Epithelial cell of proximal tubule (primary cell): ENCODE measurements around the gene PIK3CB. TPM values are rescaled to one million over a fixed set of nuclear protein-coding genes. Genes with fewer than 3 reads are reported as not detected.
"Not testable (repeated sequence)": the region's sequence is repeated elsewhere in the genome, so short reads cannot be mapped to it uniquely, and the experiment has no call there.

ENCODE experiments used
- DNase-seq: peaks from one replicate; pipeline ENCODE4 v3.0.0-alpha.2; 2011; ENCODE audit warnings: low read depth
- H3K4me3 ChIP-seq: 2 replicates; pipeline ENCODE4 v1.5.1; 2011; ENCODE audit warnings: low read depth, mild to moderate bottlenecking, low read length
- CTCF ChIP-seq: conservative IDR thresholded peaks from 2 replicates; pipeline ENCODE4 v1.5.1; 2012; ENCODE audit warnings: low read depth, mild to moderate bottlenecking, low read length
- total RNA-seq: library from RNA; depleted of rRNA; stranded (reverse); fragments of >200 nt; gene quantifications from 2 replicates; pipeline ENCODE4 v1.2.3, GENCODE V29; 2015

The PIK3CB gene
- total RNA-seq, 1 donor from 2014 or later = 9.1 TPM

GRCh38 chr3:138688871-138689299, 145.8 kb downstream of the PIK3CB start:
- no peak for TF ChIP-seq CTCF
- no peak for DNase-seq
- no peak overlapping the region for H3K4me3 ChIP-seq

DNA sequence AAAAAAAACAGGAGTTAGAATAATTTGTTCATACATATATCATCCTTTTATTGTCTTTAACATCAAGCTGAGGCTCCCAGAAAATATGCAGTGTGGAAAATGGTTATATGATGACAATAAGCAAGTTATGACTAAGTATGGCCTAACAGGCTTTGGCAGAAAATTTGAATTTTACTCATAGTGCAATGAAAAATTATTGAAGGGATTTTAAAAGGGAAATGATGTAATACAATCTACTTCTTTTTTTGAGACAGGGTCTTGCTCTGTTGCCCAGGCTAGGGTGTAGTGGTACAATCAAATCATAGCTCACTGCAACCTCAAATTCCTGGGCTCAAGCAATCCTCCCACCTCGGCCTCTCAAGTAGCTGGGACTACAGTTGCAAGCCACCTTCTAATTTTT, 147.5 kb downstream of the PIK3CB start:
- TF ChIP-seq CTCF = no peak
- no peak for DNase-seq
- H3K4me3 ChIP-seq = no peak overlapping the region

DNA sequence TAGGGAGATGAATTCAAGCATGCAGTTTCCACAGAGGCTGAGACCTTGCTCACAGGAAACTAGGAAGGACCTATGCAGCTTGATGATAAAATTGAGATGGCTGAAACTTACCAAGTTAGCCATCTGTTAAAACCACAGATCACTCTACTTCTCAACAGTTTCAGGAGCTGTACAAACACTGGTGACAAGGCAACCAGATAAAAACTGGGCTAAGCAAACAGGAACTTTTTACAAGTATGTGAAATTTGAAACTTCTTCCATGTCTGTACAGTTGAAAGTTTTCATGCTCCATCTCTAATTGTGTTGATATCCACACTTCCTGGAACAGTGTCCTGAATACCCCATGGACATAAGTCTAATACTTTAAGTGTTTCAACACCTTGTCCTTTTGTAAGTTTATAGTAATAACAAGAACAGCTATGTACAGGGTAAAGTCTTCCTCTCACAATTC, 147.9 kb downstream of the PIK3CB start:
- no peak for TF ChIP-seq CTCF
- DNase-seq = peak; percentile 31
- no peak overlapping the region for H3K4me3 ChIP-seq

DNA sequence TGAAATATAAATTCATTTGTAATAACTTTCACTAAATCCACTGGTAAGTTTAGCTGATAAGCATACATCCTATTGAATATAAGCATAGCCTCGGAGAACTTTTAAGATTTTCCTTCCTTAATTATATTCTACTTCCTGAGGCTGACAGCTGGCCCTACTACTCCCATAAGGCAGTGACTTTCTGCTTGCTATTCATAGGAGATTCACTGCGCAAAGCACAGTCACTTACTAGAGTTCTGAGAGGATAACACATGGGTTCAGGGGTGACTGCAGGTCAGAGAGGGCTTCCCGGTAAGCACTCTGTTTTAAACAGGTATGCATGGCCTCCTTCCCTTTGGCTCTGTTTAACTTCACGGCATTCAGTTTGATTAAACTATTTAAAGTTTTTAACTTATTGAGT, 150.3 kb downstream of the PIK3CB start:
- no peak for TF ChIP-seq CTCF

DNA sequence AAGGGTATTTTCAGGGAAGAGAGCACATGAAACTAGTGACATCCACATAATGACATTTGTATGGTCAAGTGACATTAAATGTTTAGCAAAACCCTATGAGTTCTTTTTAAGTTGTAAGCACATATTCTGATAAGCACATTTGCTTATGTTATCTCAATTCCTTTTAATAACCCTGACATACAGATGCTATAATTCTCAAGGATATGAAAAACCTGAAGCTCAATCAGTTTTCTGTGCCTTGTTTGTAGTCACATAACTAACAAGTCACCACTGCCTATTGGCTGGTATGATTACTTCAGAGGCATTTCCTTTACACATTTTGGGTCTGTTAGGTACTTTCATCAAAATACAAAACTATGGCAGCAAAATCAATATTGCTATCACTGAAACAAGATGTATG, 152.1 kb downstream of the PIK3CB start:
- no peak for TF ChIP-seq CTCF
- no peak overlapping the region for H3K4me3 ChIP-seq
- DNase-seq = no peak

More for the DNA sequence above, 150.3 kb downstream of the PIK3CB start:
- DNase-seq = no peak
- no peak overlapping the region for H3K4me3 ChIP-seq

DNA sequence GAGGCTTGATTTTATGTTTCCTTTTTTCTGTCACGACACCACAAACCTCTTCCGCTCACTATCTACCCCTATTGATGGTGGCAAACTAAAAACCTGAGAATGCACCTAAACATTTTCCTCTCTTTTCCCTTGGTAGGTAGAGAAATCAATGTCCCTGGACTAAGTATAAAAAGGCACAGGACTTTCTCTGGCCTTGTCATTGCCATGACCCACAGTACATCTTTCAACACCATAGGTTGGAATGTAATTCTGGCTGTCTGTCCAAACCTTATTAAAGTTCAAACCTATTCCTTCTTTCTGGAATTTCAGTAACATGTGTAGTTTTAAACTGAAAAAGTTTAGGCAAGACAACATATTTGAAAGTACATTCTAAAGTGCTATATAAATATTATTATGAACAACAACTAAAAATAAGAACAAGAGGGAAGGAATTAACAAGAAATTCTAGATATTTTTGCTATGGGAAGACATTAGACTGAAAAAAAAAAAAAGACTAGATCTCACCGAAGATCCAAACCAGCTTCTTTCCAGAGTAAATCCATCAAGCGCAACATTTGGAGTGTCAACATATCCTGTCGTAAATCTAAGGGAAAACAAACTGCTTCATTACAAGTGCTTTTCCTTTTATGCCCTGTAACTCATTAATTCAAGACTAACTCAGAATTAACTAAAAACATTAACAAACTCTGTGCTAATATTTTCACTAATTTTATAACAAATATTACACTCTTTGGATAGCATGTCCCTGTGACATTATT, 153.1 kb downstream of the PIK3CB start:
- DNase-seq = peak; percentile 41
- TF ChIP-seq CTCF = no peak
- no peak overlapping the region for H3K4me3 ChIP-seq

GRCh38 chr3:138680974-138681373, 153.8 kb downstream of the PIK3CB start:
- not testable (repeated sequence) for DNase-seq, H3K4me3 ChIP-seq
